UCSD-AML1 (cell line): ENCODE measurements around the gene RNF144A.
"Not testable (repeated sequence)": the region's sequence is repeated elsewhere in the genome, so short reads cannot be mapped to it uniquely, and the experiment has no call there.

Experiments
- DNase-seq: peaks from one replicate; lab custom pipeline; 2025; ENCODE audit not compliant: unreplicated experiment; lab: John Stamatoyannopoulos, UW

Gene RNF144A

GRCh38 chr2:6927753-6928152 lies 10.5 kb downstream of the RNF144A start:
- DNase-seq = no peak

DNA sequence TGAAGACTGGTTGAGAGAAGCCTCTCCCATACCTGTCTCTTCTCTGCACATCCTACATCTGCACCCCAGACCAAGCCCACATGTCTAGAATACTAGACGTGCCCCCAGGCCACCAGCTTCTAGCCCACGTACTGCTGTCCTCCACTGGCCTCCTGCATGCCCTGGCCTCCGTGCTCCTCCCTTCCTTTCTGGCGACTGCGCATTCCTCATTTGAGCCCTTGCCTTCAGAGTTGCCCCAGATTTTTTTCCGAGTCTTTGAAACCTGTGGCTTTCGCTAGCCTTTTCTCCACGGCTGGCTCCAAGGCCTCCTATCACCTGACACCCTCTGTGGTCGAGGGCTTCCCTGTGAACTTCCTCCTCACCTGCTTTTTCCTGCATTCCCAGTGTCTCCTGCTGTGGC lies 11.2 kb downstream of the RNF144A start:
- DNase-seq = no peak

GRCh38 chr2:6929196-6929819 lies 12.1 kb downstream of the RNF144A start:
- DNase-seq = no peak

- DNase-seq = no peak
Measured at GRCh38 chr2:6930923-6931647, 13.9 kb downstream of the RNF144A start.

- no peak for DNase-seq
Measured at GRCh38 chr2:6931753-6932152, 14.5 kb downstream of the RNF144A start.

DNA sequence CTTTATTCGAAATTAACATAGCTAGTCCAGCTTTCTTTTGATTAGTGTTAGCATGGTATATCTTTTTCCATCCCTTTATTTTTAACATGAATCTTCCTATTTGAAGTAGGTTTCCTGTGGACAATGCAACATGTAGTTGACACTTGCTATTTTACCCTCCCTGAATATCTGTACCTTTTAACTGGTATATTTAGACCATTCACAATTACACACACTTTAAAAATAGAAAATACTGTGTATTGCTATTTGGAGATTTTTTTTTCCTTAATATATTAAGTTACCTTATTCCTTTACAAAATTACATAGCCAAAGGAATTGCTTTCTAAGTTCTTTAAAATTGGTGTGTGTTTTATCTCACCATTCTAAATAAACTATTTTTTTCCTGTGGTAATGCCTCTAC lies 15.0 kb downstream of the RNF144A start:
- no peak for DNase-seq

- no peak for DNase-seq
Measured at GRCh38 chr2:6932828-6933227, 15.6 kb downstream of the RNF144A start.

GRCh38 chr2:6933911-6934310 lies 16.7 kb downstream of the RNF144A start:
- no peak for DNase-seq

GRCh38 chr2:6934345-6934744 lies 17.1 kb downstream of the RNF144A start:
- DNase-seq = no peak

DNA sequence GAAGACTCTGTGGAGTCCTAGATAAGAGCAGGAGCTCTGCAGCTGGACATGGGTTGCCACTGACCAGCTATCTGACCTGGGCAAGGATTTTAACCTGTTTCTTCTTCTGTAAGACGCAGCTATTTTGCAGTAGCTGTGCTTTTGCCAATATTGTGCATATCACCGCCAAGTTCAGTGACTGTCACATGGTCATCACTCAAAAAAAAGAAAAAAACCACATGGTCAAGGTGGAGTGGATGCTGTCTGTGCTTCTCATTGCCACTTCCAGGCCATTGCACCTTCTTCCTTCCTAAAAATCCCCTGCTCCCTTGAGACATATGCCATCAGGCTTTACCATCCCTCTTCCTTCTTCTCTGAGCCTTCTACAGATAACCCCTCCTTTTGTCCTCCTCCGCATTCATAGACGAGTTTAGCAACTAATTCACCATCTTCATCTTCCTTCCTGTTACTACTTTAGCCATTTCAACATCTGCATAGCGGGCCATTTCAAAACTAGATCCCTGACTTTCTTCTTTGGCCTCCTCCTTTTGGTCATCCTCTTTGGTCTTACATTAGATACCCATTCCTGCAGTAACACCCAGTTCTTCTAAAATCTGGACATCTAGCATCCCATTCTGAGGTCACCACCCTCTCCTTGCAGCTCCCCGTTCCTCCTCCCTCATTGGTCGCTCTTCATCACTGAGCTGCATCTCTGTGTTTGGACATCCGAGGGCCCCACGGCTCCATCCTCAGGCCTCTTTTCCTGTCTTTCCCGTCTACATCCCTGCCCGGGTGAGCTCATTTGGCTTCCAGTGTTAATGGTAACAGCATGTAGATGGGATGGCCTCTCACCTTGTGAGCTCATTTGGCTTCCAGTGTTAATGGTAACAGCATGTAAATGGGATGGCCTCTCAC lies 17.8 kb downstream of the RNF144A start:
- DNase-seq = no peak

GRCh38 chr2:6935652-6936020 lies 18.4 kb downstream of the RNF144A start:
- not testable (repeated sequence) for DNase-seq

- no peak for DNase-seq
Measured at GRCh38 chr2:6937157-6937556, 19.9 kb downstream of the RNF144A start.

DNA sequence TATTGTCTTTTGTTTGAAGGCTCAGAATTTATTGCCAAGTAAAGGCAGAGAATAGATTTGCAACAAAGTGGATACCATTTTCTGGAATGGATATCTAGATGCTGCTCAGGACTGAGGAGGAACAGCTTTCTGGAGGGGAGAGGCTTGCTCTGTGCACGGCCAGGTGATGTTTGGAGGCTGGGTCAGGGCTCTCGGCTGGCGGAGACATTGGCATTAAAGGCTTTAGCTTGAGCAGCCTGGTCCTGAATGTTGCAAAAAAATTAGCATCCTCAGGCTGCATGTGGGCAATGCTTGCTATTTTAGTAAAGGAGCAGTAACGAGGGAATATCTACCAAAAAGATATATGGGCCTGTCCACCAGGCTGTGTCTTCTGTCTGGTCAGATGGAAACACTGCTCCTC lies 20.4 kb downstream of the RNF144A start:
- no peak for DNase-seq

GRCh38 chr2:6939071-6939470 lies 21.9 kb downstream of the RNF144A start:
- DNase-seq = no peak

- no peak for DNase-seq
Measured at GRCh38 chr2:6940820-6941219, 23.6 kb downstream of the RNF144A start.

DNA sequence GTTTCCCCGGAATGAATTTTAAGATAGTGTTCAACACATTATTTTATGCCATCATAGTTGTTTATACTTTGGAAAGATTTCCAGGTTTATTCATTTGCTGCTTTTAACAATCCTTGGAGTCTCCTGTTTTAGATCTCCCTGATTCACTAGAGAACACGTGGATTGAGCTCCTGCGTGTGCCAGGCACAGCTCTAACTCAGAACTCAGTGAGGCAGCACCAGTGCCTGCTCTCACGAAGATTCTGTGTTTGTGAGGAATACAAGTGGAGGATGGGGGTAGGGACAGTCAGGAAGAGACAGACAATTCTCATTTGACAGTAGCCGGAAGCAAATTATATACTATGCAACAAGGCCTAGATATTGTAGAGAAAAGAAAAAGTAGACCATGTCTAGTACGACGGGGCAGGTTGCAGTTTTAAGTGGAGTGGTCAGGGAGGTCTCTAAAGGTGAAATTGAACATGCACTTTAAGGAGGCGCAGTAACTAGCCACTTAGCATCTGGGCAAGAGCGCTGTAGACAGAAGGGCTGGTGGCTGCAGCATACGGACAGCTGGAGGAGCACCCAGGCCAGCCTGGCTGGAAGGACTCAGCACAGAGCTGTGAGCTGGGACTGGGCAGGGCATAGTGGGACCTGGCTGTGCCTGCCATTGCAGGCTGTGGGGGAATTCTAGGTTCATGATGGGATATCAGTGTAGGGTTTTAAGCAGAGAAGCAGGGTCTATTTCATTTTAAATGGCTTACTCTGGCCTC lies 24.3 kb downstream of the RNF144A start:
- no peak for DNase-seq

GRCh38 chr2:6942848-6943247 lies 25.6 kb downstream of the RNF144A start:
- DNase-seq = no peak

GRCh38 chr2:6943523-6943922 lies 26.3 kb downstream of the RNF144A start:
- no peak for DNase-seq

DNA sequence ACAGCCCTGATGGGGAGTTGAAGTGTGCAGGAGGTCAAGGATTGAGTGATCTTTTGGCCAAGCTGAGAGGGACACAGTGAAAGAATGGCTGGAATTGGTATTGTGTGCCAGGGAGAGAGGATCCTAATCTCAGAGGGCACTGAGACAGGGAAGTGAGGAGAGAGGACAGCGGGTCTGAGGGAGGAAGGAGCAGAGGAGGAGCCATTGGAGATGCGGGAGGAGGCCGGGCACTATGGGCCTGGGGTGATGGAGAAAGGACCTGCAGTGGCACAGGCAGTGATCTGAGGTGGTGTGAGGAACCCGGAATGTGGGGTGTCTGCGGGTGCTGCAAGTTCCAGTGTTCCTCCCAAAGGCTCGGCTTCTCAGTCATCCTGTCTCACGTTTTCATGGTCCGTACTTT lies 26.8 kb downstream of the RNF144A start:
- DNase-seq = no peak

DNA sequence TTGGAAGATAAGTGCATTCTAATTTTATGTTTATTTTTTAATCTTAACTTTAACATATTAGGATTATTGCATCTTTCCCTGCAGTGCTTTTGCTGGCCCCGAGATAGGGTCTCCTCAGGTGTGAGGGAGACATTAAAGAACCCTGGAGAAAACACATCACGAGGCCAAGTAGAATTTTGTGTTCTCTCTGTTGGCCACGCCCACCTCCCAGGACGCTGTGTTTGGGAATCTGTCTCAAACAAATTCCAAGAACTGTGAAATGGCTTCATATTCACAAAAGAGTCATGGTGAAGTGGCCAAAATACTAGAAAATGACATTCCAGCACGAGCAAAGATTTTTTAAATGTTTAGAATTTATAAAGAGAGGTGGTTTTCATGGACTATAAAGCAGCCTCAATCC lies 27.3 kb downstream of the RNF144A start:
- DNase-seq = no peak

GRCh38 chr2:6945087-6945813 lies 28.0 kb downstream of the RNF144A start:
- no peak for DNase-seq
